ENCODE data around the gene SOAT2. TPM values are rescaled to one million over a fixed set of nuclear protein-coding genes. Genes with fewer than 3 reads are reported as not detected.

Gene SOAT2
- 1 to 10 TPM; 1.1 to 1.5 TPM for total RNA-seq

- Mint-ChIP-seq H3K4me3 (no peak within 1 kb of the TSS), H3K27ac (peak within 1 kb of the TSS; percentile 65), H3K9me3 (no peaks in the 10 kb centered on the region), H3K36me3 (no peaks in the 10 kb centered on the region), H3K27me3 (no peaks in the 10 kb centered on the region), H3K4me1 (ENCODE audit: low read depth) (peaks cover 40% of the 10 kb centered on the region)
- DNase-seq: peak; percentile 74
- intact Hi-C loops (cut with micrococcal nuclease): loop anchor here (5.0 kb wide), 1 partner anchor 79 kb away; the partner anchor contains the start of genes CSAD and ZNF740
- CTCF ChIA-PET: interaction anchor here (0.6 to 7.7 kb wide), 20 partner anchors 9 to 1600 kb away, joined by 3 to 348 read pairs (median 5); partner anchors contain the start of genes AAAS and SPRYD3
- POLR2A ChIA-PET: interaction anchor here (1.2 to 2.7 kb wide), 5 partner anchors 24 to 77 kb away, joined by 3 to 13 read pairs (median 5); partner anchors contain the start of genes CSAD, SPRYD3 and ZNF740
Measured at GRCh38 chr12:53102883-53103807, at the start of gene SOAT2. Gene SOAT2 (plus strand): TSS chr12:53103486. CDS start chr12:53103578, 92 bp downstream.

- no peaks in the 10 kb centered on the region for H3K36me3 Mint-ChIP-seq
- H3K27ac Mint-ChIP-seq: peak overlapping the region; percentile 85
- intact Hi-C loops (cut with micrococcal nuclease): no loop called here
- no peaks in the 10 kb centered on the region for H3K9me3 Mint-ChIP-seq
- H3K27me3 Mint-ChIP-seq: no peaks in the 10 kb centered on the region
- peak overlapping the region; percentile 95 for H3K4me3 Mint-ChIP-seq
- DNase-seq: peak; percentile 95
- ChIA-PET POLR2A (interaction anchor here (1.3 to 2.0 kb wide), 5 partner anchors 9 to 49 kb away, joined by 3 to 5 read pairs (median 4); partner anchors contain the start of genes SOAT2 and SPRYD3), CTCF (interaction anchor here (0.5 to 4.3 kb wide), 21 partner anchors 7 to 470 kb away, joined by 3 to 39 read pairs (median 4); partner anchors contain the start of genes SOAT2 and SPRYD3)
- H3K4me1 Mint-ChIP-seq (ENCODE audit: low read depth): peaks cover 8% of the 10 kb centered on the region
Measured at GRCh38 chr12:53054112-53054878, 49.0 kb upstream of the SOAT2 start.

GRCh38 chr12:53055471-53056266 lies 47.6 kb upstream of the SOAT2 start:
- Mint-ChIP-seq H3K27ac (no peak overlapping the region), H3K36me3 (no peaks in the 10 kb centered on the region), H3K4me3 (no peak overlapping the region), H3K27me3 (no peaks in the 10 kb centered on the region), H3K9me3 (no peaks in the 10 kb centered on the region), H3K4me1 (ENCODE audit: low read depth) (peaks cover 5% of the 10 kb centered on the region)
- DNase-seq: no peak
- ChIA-PET POLR2A (interaction anchor here (1.5 kb wide), 1 partner anchor 8 kb away, joined by 3 read pairs; no protein-coding TSS in a partner anchor), CTCF (interaction anchor here (1.3 to 4.3 kb wide), 4 partner anchors 9 to 44 kb away, joined by 3 to 39 read pairs (median 16); no protein-coding TSS in a partner anchor)
- intact Hi-C loops (cut with micrococcal nuclease): no loop called here

GRCh38 chr12:53056296-53056695 lies 47.0 kb upstream of the SOAT2 start:
- H3K36me3 Mint-ChIP-seq: no peaks in the 10 kb centered on the region
- no peak overlapping the region for H3K27ac Mint-ChIP-seq
- H3K4me3 Mint-ChIP-seq: no peak overlapping the region
- peaks cover 5% of the 10 kb centered on the region for H3K4me1 Mint-ChIP-seq (ENCODE audit: low read depth)
- no peak for DNase-seq
- H3K27me3 Mint-ChIP-seq: no peaks in the 10 kb centered on the region
- ChIA-PET CTCF (interaction anchor here (1.3 to 4.3 kb wide), 3 partner anchors 9 to 18 kb away, joined by 3 to 39 read pairs (median 9); no protein-coding TSS in a partner anchor), POLR2A (no interaction called here)
- intact Hi-C loops (cut with micrococcal nuclease): no loop called here
- H3K9me3 Mint-ChIP-seq: no peaks in the 10 kb centered on the region

- DNase-seq: no peak
- POLR2A ChIA-PET: interaction anchor here (1.2 kb wide), 1 partner anchor 46 kb away, joined by 3 read pairs; the partner anchor contains the start of gene SOAT2
- Mint-ChIP-seq H3K27me3 (no peaks in the 10 kb centered on the region), H3K4me1 (ENCODE audit: low read depth) (peaks cover 5% of the 10 kb centered on the region), H3K36me3 (no peaks in the 10 kb centered on the region), H3K4me3 (no peak overlapping the region), H3K27ac (no peak overlapping the region), H3K9me3 (no peaks in the 10 kb centered on the region)
- CTCF ChIA-PET: interaction anchor here (1.7 to 2.2 kb wide), 2 partner anchors 9 to 10 kb away, joined by 9 to 13 read pairs; no protein-coding TSS in a partner anchor
- intact Hi-C loops (cut with micrococcal nuclease): no loop called here
Measured at GRCh38 chr12:53056901-53057300, 46.4 kb upstream of the SOAT2 start.

GRCh38 chr12:53057816-53058500 lies 45.3 kb upstream of the SOAT2 start:
- Mint-ChIP-seq H3K4me3 (no peak overlapping the region), H3K9me3 (no peaks in the 10 kb centered on the region), H3K27ac (no peak overlapping the region), H3K4me1 (ENCODE audit: low read depth) (peaks cover 5% of the 10 kb centered on the region), H3K27me3 (no peaks in the 10 kb centered on the region), H3K36me3 (no peaks in the 10 kb centered on the region)
- intact Hi-C loops (cut with micrococcal nuclease): no loop called here
- POLR2A ChIA-PET: interaction anchor here (1.2 kb wide), 1 partner anchor 45 kb away, joined by 3 read pairs; the partner anchor contains the start of gene SOAT2
- CTCF ChIA-PET: interaction anchor here (0.8 to 1.7 kb wide), 4 partner anchors 8 to 41 kb away, joined by 3 to 13 read pairs (median 5); partner anchors contain the start of gene IGFBP6
- DNase-seq: no peak

- no peak overlapping the region for H3K4me3 Mint-ChIP-seq
- POLR2A ChIA-PET: no interaction called here
- intact Hi-C loops (cut with micrococcal nuclease): no loop called here
Measured at GRCh38 chr12:53058674-53059433, 44.4 kb upstream of the SOAT2 start.

GRCh38 chr12:53059434-53060063 lies 43.7 kb upstream of the SOAT2 start:
- CTCF ChIA-PET: interaction anchor here (0.8 to 1.1 kb wide), 2 partner anchors 12 to 18 kb away, joined by 3 read pairs; no protein-coding TSS in a partner anchor
- POLR2A ChIA-PET: interaction anchor here (1.1 kb wide), 1 partner anchor 8 kb away, joined by 3 read pairs; no protein-coding TSS in a partner anchor
- H3K9me3 Mint-ChIP-seq: no peaks in the 10 kb centered on the region
- no peak overlapping the region for H3K27ac Mint-ChIP-seq
- H3K36me3 Mint-ChIP-seq: no peaks in the 10 kb centered on the region
- H3K4me1 Mint-ChIP-seq (ENCODE audit: low read depth): no peaks in the 10 kb centered on the region
- no peak overlapping the region for H3K4me3 Mint-ChIP-seq
- DNase-seq: no peak
- intact Hi-C loops (cut with micrococcal nuclease): no loop called here
- H3K27me3 Mint-ChIP-seq: no peaks in the 10 kb centered on the region

More at GRCh38 chr12:53058674-53059433, 44.4 kb upstream of the SOAT2 start:
- Mint-ChIP-seq H3K36me3 (no peaks in the 10 kb centered on the region), H3K9me3 (no peaks in the 10 kb centered on the region), H3K27me3 (no peaks in the 10 kb centered on the region), H3K27ac (no peak overlapping the region), H3K4me1 (ENCODE audit: low read depth) (no peaks in the 10 kb centered on the region)
- no peak for DNase-seq
- CTCF ChIA-PET: interaction anchor here (1.1 to 1.6 kb wide), 2 partner anchors 12 to 18 kb away, joined by 3 to 7 read pairs; no protein-coding TSS in a partner anchor

GRCh38 chr12:53060064-53060720 lies 43.1 kb upstream of the SOAT2 start:
- POLR2A ChIA-PET: interaction anchor here (1.1 kb wide), 1 partner anchor 8 kb away, joined by 3 read pairs; no protein-coding TSS in a partner anchor
- CTCF ChIA-PET: interaction anchor here (0.8 kb wide), 1 partner anchor 12 kb away, joined by 3 read pairs; no protein-coding TSS in a partner anchor
- no peak for DNase-seq
- Mint-ChIP-seq H3K9me3 (no peaks in the 10 kb centered on the region), H3K4me1 (ENCODE audit: low read depth) (no peaks in the 10 kb centered on the region), H3K36me3 (peaks cover 2% of the 10 kb centered on the region), H3K27me3 (no peaks in the 10 kb centered on the region), H3K4me3 (no peak overlapping the region), H3K27ac (no peak overlapping the region)
- intact Hi-C loops (cut with micrococcal nuclease): no loop called here
